Esophagus squamous epithelium (tissue), 4 donors: ENCODE results near the gene ARID5B.

Experiments used
- CTCF ChIP-seq, 6 experiments: fragments of 450-650 bp in 4 of 6; fragments of 200-600 bp in 2 of 6; sonication (generic) in 2 of 6; IDR thresholded peaks; one replicate each; pipeline ENCODE4 v1.5.1; 2016 to 2019; ENCODE audit warnings: antibody characterized with exemption in 6 of 6, mild to moderate bottlenecking in 4 of 6, moderate library complexity in 4 of 6
- POLR2A ChIP-seq, 4 donors: fragments of 450-650 bp; IDR thresholded peaks; one replicate each; pipeline ENCODE4 v1.6.1; 2017; ENCODE audit warnings: antibody characterized with exemption in 4 of 4, mild to moderate bottlenecking in 4 of 4, moderate library complexity in 3 of 4

GRCh38 chr10:62099299-62099698, 197.8 kb downstream of the ARID5B start:
- TF ChIP-seq POLR2A (IDR thresholded peaks at IDR 0.05) (no peak), CTCF (IDR thresholded peaks at IDR 0.05) (no peak)
